HT1080 (cell line): ENCODE measurements around the gene MYCBPAP. TPM values are rescaled to one million over a fixed set of nuclear protein-coding genes. Genes with fewer than 3 reads are reported as not detected.
"Not testable (repeated sequence)": the region's sequence is repeated elsewhere in the genome, so short reads cannot be mapped to it uniquely, and the experiment has no call there.

Experiments
- DNase-seq: peaks from one replicate; pipeline ENCODE4 v3.0.0-alpha.2; 2015; ENCODE audit warnings: low read depth
- total RNA-seq: library from RNA; depleted of rRNA; stranded (reverse); fragments of >200 nt; shearing (Covaris generic); gene quantifications from 2 replicates; pipeline ENCODE4 v1.2.3, GENCODE V29; 2014

MYCBPAP gene
- total RNA-seq, 1 experiment from 2014 or later = not detected

DNA sequence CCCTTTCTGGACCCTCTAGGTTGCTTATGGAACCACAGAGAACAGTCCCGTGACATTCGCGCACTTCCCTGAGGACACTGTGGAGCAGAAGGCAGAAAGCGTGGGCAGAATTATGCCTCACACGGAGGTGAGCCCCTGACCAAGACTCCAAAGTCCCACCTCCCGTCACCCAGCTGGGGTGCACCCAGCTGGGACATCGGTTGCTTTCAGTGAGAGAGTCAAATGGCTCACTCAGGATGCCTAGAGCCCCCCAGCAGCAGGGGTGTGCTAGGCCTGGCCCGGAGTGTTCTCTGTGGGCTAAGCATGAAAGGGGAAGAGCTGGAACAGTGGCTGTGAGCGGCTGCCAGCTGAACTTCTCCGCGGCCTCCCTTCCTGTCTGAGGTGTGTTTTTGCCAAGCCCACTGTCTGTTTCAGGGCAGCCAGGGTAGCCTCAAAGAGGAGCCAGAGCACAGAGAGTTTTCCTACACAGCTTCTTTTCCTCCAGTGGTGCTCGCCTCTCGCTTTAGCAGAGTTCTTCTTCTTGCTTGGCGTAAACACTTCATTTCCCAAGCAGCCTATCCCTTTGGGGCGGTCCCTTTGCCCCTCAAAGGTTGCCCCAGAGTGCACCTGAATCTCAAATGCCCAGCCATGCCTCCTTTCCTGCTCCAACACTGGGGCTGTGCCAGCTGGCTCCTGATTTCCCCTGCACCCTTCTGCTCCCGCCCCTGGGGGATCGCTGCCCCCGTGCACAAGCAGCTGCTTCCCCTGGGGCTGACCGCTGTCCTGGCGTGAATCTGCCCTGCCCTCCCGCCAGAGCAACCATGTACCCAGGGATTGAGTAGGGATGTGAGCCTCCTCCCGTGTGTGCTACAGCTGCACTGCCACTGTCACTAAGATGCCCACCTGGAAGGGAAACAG, 37.0 kb upstream of the MYCBPAP start:
- no peak for DNase-seq

DNA sequence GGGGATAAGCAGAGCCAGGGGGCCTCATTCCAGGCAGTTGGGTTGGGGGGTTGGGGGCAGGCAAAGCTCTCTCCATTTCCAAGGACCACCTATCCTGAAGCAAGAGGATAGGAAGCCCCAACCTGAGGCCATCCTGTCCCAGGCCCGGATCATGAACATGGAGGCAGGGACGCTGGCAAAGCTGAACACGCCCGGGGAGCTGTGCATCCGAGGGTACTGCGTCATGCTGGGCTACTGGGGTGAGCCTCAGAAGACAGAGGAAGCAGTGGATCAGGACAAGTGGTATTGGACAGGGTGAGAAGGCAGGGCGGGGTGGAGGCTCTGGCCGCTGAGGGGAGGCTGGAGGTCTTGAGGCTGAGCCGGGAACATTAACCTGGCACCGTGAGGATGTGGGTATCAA, 36.0 kb upstream of the MYCBPAP start:
- DNase-seq = no peak

DNA sequence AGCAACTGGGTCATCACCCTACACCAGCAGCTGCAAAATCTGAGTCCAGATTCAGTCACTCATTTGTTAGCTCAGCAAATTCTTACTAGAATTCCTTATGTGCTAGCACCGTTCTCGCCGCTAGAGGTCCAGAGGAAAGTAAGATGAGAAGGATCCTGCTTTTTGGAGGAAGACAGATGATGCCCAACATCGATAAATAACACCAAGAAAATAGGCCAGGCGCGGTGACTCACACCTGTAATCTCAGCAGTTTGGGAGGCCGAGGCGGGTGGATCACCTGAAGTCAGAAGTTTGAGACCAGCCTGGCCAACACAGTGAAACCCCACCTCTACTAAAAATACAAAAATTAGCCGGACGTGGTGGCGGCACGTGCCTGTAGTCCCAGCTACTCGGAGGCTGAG, 35.5 kb upstream of the MYCBPAP start:
- DNase-seq = peak; percentile 49

DNA sequence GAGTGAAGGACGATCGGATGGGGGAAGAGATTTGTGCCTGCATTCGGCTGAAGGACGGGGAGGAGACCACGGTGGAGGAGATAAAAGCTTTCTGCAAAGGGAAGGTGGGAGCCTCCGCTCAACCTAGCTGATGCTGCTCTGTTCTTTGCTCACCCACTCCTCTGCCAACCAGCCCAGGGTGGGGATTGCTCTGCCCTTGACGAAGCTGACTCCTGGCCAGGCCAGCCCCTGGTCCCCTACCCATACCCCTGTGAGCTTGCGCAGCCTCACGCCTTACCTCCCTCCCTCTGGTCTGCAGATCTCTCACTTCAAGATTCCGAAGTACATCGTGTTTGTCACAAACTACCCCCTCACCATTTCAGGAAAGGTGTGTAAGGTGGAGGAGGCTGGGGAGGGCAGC, 34.3 kb upstream of the MYCBPAP start:
- DNase-seq = no peak

DNA sequence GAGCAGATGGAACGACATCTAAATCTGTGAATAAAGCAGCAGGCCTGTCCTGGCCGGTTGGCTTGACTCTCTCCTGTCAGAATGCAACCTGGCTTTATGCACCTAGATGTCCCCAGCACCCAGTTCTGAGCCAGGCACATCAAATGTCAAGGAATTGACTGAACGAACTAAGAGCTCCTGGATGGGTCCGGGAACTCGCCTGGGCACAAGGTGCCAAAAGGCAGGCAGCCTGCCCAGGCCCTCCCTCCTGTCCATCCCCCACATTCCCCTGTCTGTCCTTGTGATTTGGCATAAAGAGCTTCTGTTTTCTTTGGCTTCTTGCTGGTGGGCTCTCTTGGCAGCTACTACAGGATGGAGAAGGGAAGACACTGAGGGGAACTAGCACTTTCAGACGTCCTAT, 33.7 kb upstream of the MYCBPAP start:
- DNase-seq = no peak

DNA sequence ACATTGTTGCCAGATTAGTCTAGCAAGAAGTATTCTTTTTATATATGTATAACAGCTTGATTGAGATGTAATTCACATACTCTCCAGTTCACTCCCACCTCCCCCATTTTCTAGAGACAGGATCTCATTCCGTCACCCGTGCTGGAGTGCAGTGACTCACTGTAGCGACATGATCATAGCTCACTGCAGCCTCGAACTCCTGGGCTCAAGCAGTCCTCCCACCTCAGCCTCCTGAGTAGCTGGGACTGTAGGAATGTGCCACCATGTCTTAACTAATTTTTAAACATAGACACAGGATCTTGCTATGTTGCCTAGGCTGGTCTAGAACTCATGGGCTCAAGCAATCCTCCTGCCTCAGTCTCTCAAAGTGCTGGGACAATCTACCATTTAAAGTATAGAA, 32.9 kb upstream of the MYCBPAP start:
- DNase-seq = no peak

DNA sequence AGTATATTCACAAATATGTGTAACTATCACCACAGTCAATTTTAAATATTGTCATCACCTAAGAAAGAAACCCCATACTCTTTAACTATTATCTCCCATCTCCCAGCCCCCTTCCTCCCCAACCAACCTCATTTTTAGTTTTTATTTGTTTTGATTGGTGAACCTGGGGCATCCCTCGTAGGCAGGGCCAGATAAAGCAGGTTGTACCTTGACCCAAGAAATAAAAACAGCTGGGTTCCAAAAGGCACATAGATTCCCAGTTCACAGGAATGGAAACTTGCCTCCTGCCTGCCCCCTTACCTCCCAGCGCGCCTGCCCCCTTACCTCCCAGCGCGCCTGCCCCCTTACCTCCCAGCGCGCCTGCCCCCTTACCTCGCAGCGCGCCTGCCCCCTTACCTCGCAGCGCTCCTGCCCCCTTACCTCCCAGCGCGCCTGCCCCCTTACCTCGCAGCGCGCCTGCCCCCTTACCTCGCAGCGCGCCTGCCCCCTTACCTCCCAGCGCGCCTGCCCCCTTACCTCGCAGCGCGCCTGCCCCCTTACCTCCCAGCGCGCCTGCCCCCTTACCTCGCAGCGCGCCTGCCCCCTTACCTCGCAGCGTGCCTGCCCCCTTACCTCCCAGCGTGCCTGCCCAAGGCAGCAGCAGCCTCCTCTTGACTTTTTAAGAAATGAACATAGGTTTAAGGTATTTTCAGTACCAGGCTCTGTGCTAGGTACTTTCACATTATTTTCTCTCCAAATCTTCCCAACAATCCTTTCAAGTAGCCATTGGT, 32.3 kb upstream of the MYCBPAP start:
- DNase-seq = not testable (repeated sequence)

DNA sequence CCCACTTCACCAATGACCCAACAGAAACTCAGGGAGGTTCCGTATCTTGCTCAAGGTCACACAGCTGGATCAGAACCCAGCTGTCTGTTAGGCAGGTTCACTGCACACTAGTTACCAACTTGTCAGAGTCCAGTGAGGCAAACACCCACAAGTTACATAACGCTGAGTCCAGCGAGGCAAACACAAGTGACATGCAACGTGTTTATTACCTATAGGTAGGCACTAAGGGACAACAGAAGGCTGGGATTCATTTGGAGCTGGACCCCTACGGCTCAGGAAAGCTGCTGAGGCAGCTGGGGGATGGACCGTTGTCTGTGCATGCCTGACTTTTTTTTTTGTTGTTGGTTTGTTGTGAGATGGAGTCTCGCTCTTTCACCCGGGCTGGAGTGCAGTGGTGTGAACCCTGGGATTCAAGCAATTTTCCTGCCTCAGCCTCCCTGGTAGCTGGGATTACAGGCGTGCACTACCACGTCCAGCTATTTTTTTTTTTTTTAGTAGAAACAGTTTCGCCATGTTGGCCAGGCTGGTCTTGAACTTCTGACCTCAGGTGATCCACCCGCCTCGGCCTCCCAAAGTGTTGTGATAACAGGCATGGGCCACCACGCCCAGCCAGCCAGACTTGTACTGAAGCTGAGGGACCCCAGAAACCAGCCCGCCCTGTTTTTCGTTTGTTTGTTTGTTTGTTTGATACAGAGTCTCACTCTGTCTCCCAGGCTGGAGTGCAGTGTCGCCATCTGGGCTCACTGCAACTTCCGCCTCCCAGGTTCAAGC, 31.5 kb upstream of the MYCBPAP start:
- DNase-seq = no peak

DNA sequence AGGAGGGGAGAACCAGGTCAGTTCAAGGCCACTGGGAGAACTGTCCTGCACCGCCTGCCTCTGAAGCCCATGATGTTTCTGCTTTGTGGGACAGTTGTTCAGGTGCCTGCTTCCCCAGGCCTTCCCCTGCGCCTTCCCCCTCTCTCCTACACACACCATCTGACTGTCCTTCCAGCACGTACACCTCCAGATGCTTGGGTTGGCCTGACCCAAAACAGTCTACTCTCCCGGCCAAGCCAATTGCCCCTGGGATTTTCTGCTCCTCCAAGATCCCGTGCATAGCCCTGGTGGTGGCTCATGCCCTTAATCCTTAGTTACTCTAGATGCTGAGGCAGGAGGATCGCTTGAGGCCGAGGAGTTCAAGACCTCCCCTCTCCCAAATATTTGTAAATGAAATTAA, 30.3 kb upstream of the MYCBPAP start:
- no peak for DNase-seq

DNA sequence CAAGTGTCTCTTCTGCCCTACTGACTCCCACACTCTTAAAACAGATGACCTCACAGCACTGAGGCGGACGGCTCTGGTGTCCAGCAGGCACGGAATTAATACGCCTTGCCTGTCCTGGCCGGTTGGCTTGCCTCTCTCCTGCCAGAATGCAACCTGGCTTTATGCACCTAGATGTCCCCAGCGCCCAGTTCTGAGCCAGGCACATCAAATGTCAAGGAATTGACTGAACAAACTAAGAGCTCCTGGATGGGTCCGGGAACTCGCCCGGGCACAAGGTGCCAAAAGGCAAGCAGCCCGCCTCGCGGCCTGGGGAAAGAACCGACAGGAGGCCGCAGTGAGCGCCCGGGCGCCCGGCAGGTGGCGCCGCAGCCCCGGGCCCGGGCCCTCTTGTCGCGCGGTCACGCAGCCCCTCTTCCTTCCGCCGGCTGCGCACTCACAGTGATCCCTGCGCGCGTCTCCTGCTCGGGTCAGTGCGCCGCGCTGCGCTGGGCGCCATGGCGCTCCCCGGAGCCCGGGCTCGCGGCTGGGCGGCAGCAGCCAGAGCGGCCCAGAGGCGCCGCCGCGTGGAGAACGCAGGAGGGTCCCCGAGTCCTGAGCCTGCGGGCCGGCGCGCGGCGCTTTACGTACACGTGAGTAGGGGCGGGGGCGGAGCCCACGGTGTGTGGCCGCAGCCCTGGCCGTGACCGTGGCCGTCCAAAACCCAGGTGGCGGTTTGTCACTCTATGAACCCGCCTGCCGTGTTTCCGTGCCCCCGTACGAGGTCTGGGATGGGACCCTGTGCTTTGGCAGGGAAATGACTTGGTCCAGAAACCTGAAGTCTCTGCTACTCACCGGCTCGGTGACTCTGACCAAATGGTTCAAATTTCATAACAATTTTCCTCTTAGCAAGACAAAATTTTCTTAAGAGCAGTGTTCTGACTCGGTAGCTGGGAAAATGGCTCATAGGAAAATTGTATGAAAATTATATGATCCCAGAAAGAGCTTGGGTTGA, 29.6 kb upstream of the MYCBPAP start, which contains the start of gene RSAD1:
Gene RSAD1, plus strand, starts transcription at position 470 of the 991 bp plus-strand sequence. Its CDS starts 25 bp downstream, at position 495.
- peak; percentile 91 for DNase-seq

DNA sequence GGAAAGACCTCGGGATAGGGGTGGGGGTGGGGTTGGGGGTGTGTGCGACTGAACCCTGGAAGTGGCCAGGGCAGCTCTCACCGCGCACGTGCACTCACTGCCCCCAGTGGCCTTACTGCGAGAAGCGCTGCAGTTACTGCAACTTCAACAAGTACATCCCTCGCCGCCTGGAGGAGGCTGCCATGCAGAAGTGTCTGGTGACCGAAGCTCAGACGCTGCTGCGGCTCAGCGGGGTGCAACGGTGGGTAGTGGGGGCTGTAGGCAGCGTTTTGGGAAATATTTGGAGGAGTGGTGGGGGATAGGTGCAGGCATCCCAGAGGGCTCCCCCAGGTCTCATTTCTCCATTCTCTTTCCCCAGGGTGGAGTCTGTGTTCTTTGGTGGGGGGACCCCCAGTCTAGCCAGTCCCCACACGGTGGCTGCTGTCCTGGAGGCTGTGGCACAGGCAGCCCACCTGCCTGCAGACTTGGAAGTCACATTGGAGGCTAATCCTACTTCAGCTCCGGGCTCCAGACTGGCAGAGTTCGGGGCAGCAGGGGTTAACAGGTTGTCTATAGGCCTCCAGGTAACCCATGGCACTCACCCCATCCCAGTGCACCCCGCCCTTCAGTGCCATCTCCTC, 28.6 kb upstream of the MYCBPAP start:
- peak; percentile 77 for DNase-seq

DNA sequence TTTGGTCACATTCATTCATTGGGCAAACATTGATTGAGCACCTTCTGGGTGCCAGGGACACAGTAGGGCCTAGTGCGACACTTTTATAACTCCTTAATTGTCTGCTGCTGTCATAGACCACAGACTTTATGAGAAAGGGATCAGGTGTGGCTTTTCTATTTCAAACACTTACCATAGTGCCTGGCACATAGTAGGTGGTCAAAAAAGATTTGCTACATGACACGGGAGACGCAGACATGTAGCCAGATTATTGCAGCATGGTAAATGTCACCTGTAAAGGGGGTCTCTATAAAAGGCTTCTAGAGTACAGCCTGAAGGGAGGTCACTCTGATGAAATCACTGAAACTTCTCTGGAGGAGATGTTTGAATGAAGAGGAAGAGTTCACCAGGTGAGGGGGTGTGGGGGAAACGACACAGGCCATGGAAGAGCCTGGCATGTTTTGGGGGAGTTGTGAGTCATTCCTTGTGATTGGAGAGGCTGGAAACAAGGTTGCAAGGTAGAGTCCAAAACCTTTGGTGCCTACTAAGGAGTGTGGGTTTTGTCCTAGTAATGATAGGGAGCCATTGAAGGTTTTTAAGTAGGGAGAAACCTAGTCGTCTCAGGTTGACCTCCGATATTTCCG, 28.0 kb upstream of the MYCBPAP start:
- DNase-seq = no peak

DNA sequence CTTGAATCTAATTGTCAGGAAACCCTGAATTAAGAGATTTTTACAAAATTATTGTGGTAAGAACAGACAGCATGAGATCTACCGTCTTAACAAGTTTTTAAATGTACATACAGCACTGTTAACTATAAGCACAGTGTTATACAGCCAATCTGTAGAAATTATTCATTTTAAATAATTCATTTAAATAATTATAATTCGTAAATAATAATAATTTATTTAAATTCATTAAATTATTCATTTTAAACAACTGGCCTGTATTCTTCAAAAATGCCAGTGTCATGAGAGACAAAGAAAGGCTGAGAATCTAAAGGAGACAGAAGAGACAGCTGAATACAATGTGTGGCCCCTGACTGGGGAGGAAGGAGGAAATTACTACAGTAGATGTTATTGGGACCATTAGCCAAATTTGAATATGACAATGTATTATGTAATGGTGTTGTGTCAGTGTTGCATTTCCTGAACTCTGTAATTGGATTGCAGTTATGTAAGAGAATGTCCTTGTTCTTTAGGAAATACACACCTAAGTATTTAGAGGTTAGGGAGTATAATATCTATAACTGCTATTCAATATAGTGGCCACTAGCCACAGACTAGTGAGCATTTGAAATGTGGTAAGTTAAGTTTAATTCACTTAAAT, 27.3 kb upstream of the MYCBPAP start:
- no peak for DNase-seq

DNA sequence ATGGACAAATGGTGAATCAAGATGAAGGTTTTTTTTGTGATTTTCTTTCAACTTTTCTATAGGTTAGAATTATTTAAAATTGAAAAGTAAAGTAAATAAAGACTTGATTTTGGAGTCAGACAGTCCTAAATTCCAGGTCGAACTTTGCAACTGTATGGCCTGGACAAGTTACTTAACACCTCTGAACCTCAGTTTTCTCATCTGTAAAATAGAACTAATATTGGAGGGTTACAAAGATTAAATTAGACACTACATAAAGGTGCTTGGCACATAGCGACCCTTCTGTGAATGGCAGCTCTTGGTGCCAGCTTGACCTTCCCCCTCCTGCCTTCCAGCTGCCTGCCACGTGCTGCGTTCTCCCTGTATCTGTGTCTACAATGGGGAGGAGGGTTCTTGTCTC, 26.6 kb upstream of the MYCBPAP start:
- DNase-seq = no peak

DNA sequence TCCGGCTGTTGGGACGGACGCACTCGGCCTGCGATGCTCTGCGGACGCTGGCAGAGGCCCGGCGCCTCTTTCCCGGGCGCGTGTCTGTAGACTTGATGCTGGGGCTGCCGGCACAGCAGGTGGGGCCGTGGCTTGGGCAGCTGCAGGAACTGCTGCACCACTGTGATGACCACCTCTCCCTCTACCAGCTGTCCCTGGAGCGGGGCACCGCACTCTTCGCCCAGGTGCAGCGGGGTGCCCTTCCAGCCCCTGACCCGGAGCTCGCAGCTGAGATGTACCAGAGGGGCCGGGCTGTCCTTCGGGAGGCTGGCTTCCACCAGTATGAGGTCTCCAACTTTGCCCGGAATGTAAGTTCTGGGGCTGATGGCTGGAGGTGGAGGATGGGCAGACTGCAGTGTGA, 26.1 kb upstream of the MYCBPAP start:
- no peak for DNase-seq

DNA sequence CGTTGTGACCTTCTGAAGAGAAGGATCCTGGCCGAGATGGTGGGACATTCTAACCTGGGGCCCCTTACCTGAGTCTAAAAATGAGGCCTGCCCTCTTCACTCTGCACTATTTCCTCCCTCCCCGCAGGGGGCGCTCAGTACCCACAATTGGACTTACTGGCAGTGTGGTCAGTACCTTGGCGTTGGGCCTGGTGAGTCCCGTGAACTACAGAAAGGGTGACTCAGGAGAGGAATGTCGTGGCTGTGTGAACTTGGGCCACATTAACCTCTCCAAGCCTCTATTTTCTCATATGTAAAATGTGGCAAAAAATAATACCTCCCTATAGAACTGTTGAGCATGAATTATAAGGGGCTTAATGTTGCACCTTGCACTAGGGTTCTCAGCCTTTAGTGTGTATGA, 25.7 kb upstream of the MYCBPAP start:
- DNase-seq = peak; percentile 91

DNA sequence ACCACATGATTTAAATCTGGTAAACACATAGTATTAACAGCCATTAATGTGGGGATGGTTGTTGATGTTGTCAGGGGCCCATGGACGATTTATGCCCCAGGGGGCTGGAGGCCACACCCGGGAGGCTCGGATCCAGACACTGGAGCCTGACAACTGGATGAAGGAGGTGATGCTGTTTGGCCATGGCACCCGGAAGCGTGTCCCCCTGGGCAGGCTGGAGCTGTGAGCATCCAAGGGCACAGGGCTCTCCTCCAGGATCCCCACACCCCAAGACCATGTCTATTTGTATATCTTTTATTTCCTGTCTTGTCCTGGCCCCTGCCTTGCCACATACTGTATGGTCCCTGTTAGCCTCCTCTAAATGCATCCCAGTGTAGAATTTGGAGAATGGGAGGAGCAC, 25.0 kb upstream of the MYCBPAP start:
- DNase-seq = no peak

DNA sequence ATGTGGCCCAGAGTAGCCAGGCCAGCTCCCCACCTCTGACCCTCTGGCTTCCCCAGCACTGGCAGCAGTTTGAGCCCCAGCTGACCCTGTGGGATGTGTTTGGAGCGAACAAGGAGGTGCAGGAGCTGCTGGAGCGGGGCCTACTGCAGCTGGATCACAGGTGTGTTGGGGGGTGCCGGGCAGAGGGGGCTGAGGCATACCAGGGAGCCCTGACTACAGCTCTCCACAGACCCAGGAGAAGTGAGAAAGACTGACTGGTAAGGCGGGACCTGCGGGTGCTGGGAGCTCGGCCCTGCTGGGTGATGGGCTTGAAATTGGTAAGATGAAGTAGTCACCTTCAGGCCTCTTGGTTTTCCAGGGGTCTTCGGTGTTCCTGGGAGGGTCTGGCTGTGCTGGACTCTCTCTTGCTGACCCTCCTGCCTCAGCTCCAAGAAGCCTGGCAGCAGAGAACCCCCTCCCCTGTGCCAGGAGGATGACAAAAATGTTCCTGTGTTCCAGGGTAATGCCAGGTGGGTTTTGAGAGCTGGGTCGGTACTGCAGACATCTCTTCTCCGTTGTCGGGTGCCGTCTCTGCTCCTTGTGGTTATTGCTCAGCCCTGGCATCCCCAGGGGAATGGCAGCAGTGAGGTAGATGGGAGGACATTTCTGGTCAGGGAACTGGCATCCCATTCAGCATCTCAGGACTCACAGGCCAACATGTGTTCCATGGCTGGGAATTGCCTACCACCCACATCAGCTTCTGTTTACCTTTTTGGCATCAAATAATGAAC, 23.7 kb upstream of the MYCBPAP start:
- no peak for DNase-seq
